Measurements from ENCODE around the gene ONECUT1. TPM values are rescaled to one million over a fixed set of nuclear protein-coding genes. Genes with fewer than 3 reads are reported as not detected.
A peak's percentile ranks its signal among the peaks of the same experiment; 100 is the strongest.

The ONECUT1 gene
- total RNA-seq (2021; fragmentation: NEBNext Ultra II Directional; extraction: Animal tissue kit (Norgen Biotek cat#: 25700)) (6.1 and 6.4 TPM in 2 replicates), polyA plus RNA-seq (2011; rRNA removed) (0.47 and 0.65 TPM in 2 replicates), polyA minus RNA-seq (2011; rRNA and poly(A)+ RNA removed) (4.4 and 5.0 TPM in 2 replicates)
- polyA plus RNA-seq (2011; cell fraction: cytosol; rRNA removed): 1.1 TPM
- polyA plus RNA-seq (2011; cell fraction: nucleus; rRNA removed): 2.0 TPM
- 1.4 to 3.0 TPM (median 1.8 TPM) in 4 replicates for polyA plus RNA-seq (2012, experiment 1 of 2)
- polyA plus RNA-seq (2012, experiment 2 of 2): 0.12 TPM
- 11.2 TPM for polyA plus RNA-seq (2013, experiment 1 of 2)
- polyA plus RNA-seq (2013, experiment 2 of 2): 10.6 TPM
- 7.1 TPM for polyA minus RNA-seq (2011; cell fraction: cytosol; rRNA and poly(A)+ RNA removed)
- 7.6 TPM for polyA minus RNA-seq (2011; cell fraction: nucleus; rRNA and poly(A)+ RNA removed)
- long read RNA-seq, experiment 1: 0 reads
- long read RNA-seq, experiment 2: 0 reads

DNA sequence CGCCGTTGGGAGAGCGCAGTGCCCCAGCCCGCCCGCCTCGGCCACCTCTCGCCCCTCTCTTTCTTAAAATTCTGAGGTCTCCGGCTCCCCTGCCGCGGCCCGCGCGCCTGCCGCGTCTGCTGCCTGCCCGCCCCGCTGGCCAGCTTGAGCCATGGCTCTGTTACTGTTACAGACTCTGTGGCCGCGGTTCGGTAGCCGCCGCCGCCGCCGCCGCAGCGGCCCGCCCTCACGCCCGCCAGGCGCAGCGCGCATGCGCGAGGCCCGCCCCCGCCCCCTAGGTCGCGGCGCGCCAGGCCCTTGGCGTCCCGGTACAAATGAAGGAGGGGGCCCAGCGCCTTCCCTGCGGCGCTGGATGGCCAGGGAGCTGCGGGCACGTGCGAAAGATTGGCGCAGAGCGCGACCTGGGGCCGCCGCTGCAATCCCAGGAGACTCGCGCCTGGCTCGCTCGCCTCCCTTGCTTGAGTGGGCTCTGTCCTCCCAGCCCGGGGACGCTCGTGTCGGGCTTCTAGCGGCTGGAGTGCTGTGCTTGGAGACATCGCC lies at the start of gene ONECUT1:
TSS of gene ONECUT1 (minus strand) at position 168 of the 540 bp plus-strand sequence. CDS start 452 bp downstream, outside the sequence.
- Histone ChIP-seq H4K8ac (ENCODE audit: extremely low read depth, insufficient read depth, low read length) (peak within 1 kb of the TSS; percentile 5; the same call in 1 of the 2 replicates), H4K91ac (replicated peaks; ENCODE audit: insufficient read length, low read length) (peak within 1 kb of the TSS; percentile 51), H2BK20ac (ENCODE audit: low read length) (0 out of 2 replicates have a peak within 1 kb of the TSS, but pooled peaks have one; percentile 72), H2BK120ac (replicated peaks; ENCODE audit: low read depth, low read length) (no peak within 1 kb of the TSS), H2BK15ac (ENCODE audit: low read length) (peak within 1 kb of the TSS; percentile 81; the same call in 1 of the 2 replicates), H3K9ac (replicated peaks in 1 of 4; ENCODE audit: extremely low read depth in 1 of 4, low read depth in 3 of 4, low read length in 3 of 4) (no peak within 1 kb of the TSS), H3K4ac (replicated peaks; ENCODE audit: insufficient read length, low read depth, low read length) (no peak within 1 kb of the TSS), H3K56ac (replicated peaks; ENCODE audit: insufficient read length, low read depth, low read length) (peak within 1 kb of the TSS; percentile 67), H3K79me1 (ENCODE audit: low read depth, low read length) (peaks cover 2% of the 10 kb centered on the region; the same call in 1 of the 2 replicates), H3K14ac (ENCODE audit: insufficient read length) (no peak within 1 kb of the TSS), H4K20me1 (replicated peaks in 1 of 2; ENCODE audit: control insufficient read depth in 1 of 2, insufficient read depth in 2 of 2, low read length in 2 of 2) (peaks cover 15 to 39% of the 10 kb centered on the region in 2 experiments), H3K79me2 (ENCODE audit: control insufficient read depth in 1 of 2, insufficient read depth in 2 of 2, low read length in 2 of 2) (no peaks in the 10 kb centered on the region), H3K18ac (ENCODE audit: extremely low read depth, low read length) (peak within 1 kb of the TSS; percentile 87), H4K5ac (ENCODE audit: insufficient read length, low read depth, low read length) (no peak within 1 kb of the TSS), H3K4me3 (ENCODE audit: extremely low read depth in 1 of 4, insufficient read depth in 2 of 4, low read depth in 3 of 4, low read length in 4 of 4) (peak within 1 kb of the TSS; percentile 42 to 62 (median 46)), H2BK5ac (ENCODE audit: low read depth, low read length) (peak within 1 kb of the TSS; percentile 35; the same call in 1 of the 2 replicates), H3K23ac (ENCODE audit: insufficient read length) (no peak within 1 kb of the TSS), H3K23me2 (ENCODE audit: low read depth, low read length) (peaks cover 18% of the 10 kb centered on the region; the same call in 1 of the 2 replicates), H2BK12ac (ENCODE audit: low read depth, low read length) (peak within 1 kb of the TSS; percentile 95; the same call in 1 of the 2 replicates), H3K9me3 (ENCODE audit: insufficient read depth in 2 of 2, low read depth in 1 of 2, low read length in 1 of 2) (no peaks in the 10 kb centered on the region; a peak in 1 of 4 replicates), H2AFZ (ENCODE audit: low read length) (no peak within 1 kb of the TSS), H2AK5ac (ENCODE audit: low read depth, low read length) (no peak within 1 kb of the TSS), H3K27me3 (replicated peaks in 1 of 4; ENCODE audit: control insufficient read depth in 3 of 4, extremely low read depth in 1 of 4, insufficient read depth in 3 of 4, low read length in 3 of 4) (peaks cover 83 to 99% (median 96%) of the 10 kb centered on the region in 4 experiments), H3K36me3 (ENCODE audit: control insufficient read depth in 2 of 4, insufficient read depth in 4 of 4, low read length in 3 of 4) (peaks cover 0 to 10% (median 0%) of the 10 kb centered on the region in 4 experiments; a peak in 1 of 8 replicates), H3K4me2 (ENCODE audit: insufficient read depth in 1 of 2, low read depth in 2 of 2, low read length in 2 of 2) (peak within 1 kb of the TSS; percentile 66 to 92), H3K4me1 (replicated peaks in 1 of 4; ENCODE audit: control insufficient read depth in 3 of 4, insufficient read depth in 4 of 4, low read length in 3 of 4) (peaks cover 15 to 65% (median 52%) of the 10 kb centered on the region in 4 experiments), H3K27ac (ENCODE audit: low read depth, low read length) (no peak within 1 kb of the TSS)
- DNase-seq (ENCODE audit: low read depth in 1 of 2, low spot score in 2 of 2) (peak in 1 of 2 experiments; percentile 87), FAIRE-seq (no peak)
- ChIA-PET POLR2A (ENCODE audit: partially characterized antibody) (interaction anchor here (1.0 to 12.7 kb wide), 2 partner anchors 10 to 44 kb away, joined by 3 to 225 read pairs; no protein-coding TSS in a partner anchor), CTCF (ENCODE audit: partially characterized antibody) (interaction anchor here (0.7 to 10.9 kb wide), 3 partner anchors 9 to 128 kb away, joined by 3 to 182 read pairs (median 3); no protein-coding TSS in a partner anchor)
- WGBS, 2 experiments (ENCODE audit: extremely low coverage in 1 of 2, insufficient coverage in 1 of 2, insufficient read length in 1 of 2, insufficient replicate concordance in 2 of 2, low coverage in 1 of 2, low lambda C conversion rate in 2 of 2, missing lambda C conversion rate in 1 of 2): 1% methylated on average over 30 of the region's 64 CpGs; no CpG with 5 or more reads in 1 of the 2 experiments
- no peak for TF ChIP-seq MAFK (IDR thresholded peaks at IDR 0.05; ENCODE audit: low read depth, low read length)
- TF ChIP-seq EP300 (IDR thresholded peaks at IDR 0.05; ENCODE audit: borderline replicate concordance in 1 of 2, low read depth in 2 of 2, low read length in 2 of 2): no peak
- no peak for TF ChIP-seq FOSL1 (IDR thresholded peaks at IDR 0.05; ENCODE audit: insufficient read depth, low read depth, low read length)
- TF ChIP-seq HDAC6 (IDR thresholded peaks at IDR 0.05; ENCODE audit: low read depth, low read length): no peak
- no peak for TF ChIP-seq RNF2 (IDR thresholded peaks at IDR 0.05; ENCODE audit: borderline replicate concordance, low read depth, low read length, missing control alignments, poor library complexity, severe bottlenecking)
- TF ChIP-seq TEAD4 (IDR thresholded peaks at IDR 0.05; ENCODE audit: low read depth, low read length): no peak
- no peak for TF ChIP-seq RXRA (IDR thresholded peaks at IDR 0.05; ENCODE audit: insufficient read depth, low read depth, low read length)
- TF ChIP-seq TAF1 (IDR thresholded peaks at IDR 0.05; ENCODE audit: low read depth, low read length): no peak
- no peak for TF ChIP-seq BACH1 (IDR thresholded peaks at IDR 0.05; ENCODE audit: low read length)
- no peak for TF ChIP-seq CBX8 (IDR thresholded peaks at IDR 0.05; ENCODE audit: borderline replicate concordance, low read depth, low read length)
